GM19438 (cell line): Measurements from ENCODE around the gene KRT84.

Source experiments
- ATAC-seq: cut with Tn5 transposase; IDR thresholded peaks from one replicate; pipeline ENCODE4 v1.9.1; 2021; ENCODE audit warnings: low read depth; ENCODE audit not compliant: unreplicated experiment

KRT84 gene

GRCh38 chr12:52385226-52385702 is at the start of gene KRT84:
KRT84 (minus strand) TSS chr12:52385652; CDS start chr12:52385585, 67 bp downstream.
- ATAC-seq: no peak

- ATAC-seq: no peak
Observed at GRCh38 chr12:52434760-52435530, 49.5 kb upstream of the KRT84 start.

GRCh38 chr12:52434081-52434733 is 48.8 kb upstream of the KRT84 start, which contains the start of gene KRT75:
KRT75 (minus strand) TSS chr12:52434371; CDS start chr12:52434304, 67 bp downstream.
- ATAC-seq: no peak

- no peak for ATAC-seq
Observed at GRCh38 chr12:52433501-52434080, 48.1 kb upstream of the KRT84 start.

GRCh38 chr12:52432559-52433207 is 47.2 kb upstream of the KRT84 start:
- ATAC-seq: no peak

- ATAC-seq: no peak
Observed at GRCh38 chr12:52428121-52428520, 42.7 kb upstream of the KRT84 start.

- ATAC-seq: no peak
Observed at GRCh38 chr12:52427083-52427482, 41.6 kb upstream of the KRT84 start.

- ATAC-seq: no peak
Observed at GRCh38 chr12:52426034-52426433, 40.6 kb upstream of the KRT84 start.

GRCh38 chr12:52425466-52425865 is 40.0 kb upstream of the KRT84 start:
- no peak for ATAC-seq

GRCh38 chr12:52423661-52424500 is 38.4 kb upstream of the KRT84 start:
- no peak for ATAC-seq

GRCh38 chr12:52423035-52423434 is 37.6 kb upstream of the KRT84 start:
- no peak for ATAC-seq

GRCh38 chr12:52419656-52420055 is 34.2 kb upstream of the KRT84 start:
- no peak for ATAC-seq

GRCh38 chr12:52418576-52419110 is 33.2 kb upstream of the KRT84 start:
- ATAC-seq: no peak

GRCh38 chr12:52417740-52418139 is 32.3 kb upstream of the KRT84 start:
- ATAC-seq: no peak

GRCh38 chr12:52416795-52417194 is 31.3 kb upstream of the KRT84 start:
- no peak for ATAC-seq

GRCh38 chr12:52415870-52416750 is 30.7 kb upstream of the KRT84 start:
- no peak for ATAC-seq

GRCh38 chr12:52414936-52415335 is 29.5 kb upstream of the KRT84 start:
- ATAC-seq: no peak

- no peak for ATAC-seq
Observed at GRCh38 chr12:52413782-52414345, 28.4 kb upstream of the KRT84 start.

- ATAC-seq: no peak
Observed at GRCh38 chr12:52413202-52413601, 27.8 kb upstream of the KRT84 start.
